GM21515 (cell line): ENCODE measurements around the gene FIBCD1.
"Not testable (repeated sequence)": the region's sequence is repeated elsewhere in the genome, so short reads cannot be mapped to it uniquely, and the experiment has no call there.

Experiments used
- ATAC-seq: cut with Tn5 transposase; IDR thresholded peaks from one replicate; pipeline ENCODE4 v1.9.1; 2021; ENCODE audit not compliant: unreplicated experiment

FIBCD1 gene

DNA sequence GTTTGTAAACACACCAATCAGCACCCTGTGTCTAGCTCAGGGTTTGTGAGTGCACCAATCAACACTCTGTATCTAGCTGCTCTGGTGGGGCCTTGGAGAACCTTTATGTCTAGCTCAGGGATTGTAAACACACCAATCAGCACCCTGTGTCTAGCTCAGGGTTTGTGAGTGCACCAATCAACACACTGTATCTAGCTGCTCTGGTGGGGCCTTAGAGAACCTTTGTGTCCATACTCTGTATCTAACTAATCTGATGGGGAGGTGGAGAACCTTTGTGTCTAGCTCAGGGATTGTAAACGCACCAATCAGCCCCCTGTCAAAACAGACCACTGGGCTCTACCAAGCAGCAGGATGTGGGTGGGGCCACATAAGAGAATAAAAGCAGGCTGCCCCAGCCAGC, 28.4 kb downstream of the FIBCD1 start:
- not testable (repeated sequence) for ATAC-seq

DNA sequence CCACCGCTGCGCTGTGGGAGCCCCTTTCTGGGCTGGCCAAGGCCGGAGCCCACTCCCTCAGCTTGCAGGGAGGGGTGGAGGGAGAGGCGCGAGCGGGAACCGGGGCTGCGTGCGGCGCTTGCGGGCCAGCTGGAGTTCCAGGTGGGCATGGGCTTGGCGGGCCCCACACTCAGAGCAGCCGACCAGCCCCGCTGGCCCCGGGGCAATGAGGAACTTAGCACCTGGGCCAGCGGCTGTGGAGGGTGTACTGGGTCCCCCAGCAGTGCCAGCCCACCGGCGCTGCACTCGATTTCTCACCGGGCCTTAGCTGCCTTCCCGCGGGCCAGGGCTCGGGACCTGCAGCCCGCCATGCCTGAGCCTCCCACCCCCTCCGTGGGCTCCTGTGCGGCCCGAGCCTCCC, 29.0 kb downstream of the FIBCD1 start:
- not testable (repeated sequence) for ATAC-seq

DNA sequence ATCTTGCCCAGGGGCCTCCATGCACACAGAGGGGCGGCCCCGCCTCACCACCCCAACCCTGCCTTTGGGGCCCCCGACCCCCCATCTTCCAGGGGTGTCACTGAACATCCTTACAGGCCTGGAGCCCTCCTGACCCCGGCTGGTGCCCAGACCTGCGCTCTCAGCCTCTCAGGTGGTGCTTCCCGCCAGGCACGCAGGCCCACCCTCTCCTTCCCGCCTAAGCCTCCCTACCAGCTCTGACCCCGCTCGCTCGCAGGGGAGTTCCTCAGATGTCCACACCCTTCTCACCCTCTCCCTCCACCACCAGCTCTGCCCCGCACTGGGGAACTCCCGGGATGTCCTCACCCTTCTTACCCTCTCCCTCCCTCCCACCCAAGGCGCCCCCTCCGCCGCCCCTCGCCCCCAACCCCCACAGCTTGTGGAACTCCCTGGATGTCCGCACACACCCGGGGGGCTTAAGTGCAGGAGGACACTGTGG, 30.1 kb downstream of the FIBCD1 start:
- no peak for ATAC-seq

DNA sequence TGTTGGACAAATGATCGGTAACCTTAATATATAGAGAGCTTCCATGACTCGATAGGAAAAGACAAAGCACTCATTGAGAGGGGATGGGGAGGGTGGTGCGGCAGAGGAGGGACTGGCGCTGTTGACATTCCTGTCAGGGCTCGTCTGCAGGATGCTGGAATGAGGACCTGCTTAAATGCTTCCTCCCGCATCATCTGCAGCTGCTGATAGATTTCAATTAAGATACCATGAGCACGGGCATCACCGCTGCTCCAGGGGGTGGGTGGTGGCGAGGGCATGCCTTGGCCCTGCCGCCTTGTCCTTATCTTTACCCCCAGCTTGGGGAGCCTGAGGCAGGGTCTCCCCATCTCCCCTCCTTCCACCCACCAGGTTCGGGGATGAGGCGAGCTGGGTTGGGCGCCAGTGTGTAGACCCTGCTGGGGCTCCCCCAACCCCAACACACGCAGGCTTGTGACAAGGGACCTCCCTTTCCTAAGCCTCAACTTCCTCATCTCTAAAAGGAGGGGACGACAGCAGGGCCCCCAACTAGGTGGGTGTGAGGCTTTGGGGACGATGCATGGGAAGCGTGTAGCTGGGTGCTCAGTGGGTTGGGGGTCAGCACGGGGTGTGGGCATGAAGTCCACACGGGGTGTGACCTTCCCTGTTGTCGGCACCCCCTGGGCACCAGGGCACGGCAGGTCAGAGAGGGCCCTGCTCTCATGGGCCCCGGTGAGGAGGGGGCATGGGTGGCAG, 30.7 kb downstream of the FIBCD1 start:
- ATAC-seq = no peak

DNA sequence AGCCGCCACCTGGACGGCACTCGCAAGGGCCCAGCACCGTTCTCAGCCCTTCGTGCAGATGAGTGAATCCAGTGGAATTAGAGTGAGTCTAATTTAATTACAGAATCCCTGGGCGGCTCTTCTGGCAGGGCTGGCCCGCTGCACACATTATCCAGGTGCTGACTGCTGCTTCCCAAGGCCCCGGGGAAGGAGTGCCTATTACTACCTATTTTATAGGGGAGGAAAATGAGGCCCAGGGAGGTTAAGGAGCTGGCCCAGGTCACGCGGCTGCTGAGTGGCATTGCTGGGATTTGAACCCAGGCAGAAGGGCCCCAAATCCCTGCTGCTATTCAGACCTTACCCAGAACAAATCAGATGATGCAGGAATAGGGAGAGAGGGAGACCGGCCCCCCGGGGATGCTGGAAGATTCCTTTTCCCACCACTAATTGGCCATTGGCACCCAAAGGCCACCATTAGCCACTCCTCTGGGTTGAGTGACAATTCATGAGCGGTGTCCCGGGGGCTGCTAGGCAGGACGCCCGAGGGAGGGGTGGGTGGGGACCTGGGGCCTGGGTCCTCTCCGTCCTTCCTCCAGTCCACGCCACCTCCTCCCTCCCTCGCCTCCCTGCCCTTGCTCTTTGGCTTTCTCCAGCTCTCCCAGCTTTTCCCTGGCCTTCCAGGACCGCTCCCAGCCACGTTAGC, 32.2 kb downstream of the FIBCD1 start:
- ATAC-seq = no peak

DNA sequence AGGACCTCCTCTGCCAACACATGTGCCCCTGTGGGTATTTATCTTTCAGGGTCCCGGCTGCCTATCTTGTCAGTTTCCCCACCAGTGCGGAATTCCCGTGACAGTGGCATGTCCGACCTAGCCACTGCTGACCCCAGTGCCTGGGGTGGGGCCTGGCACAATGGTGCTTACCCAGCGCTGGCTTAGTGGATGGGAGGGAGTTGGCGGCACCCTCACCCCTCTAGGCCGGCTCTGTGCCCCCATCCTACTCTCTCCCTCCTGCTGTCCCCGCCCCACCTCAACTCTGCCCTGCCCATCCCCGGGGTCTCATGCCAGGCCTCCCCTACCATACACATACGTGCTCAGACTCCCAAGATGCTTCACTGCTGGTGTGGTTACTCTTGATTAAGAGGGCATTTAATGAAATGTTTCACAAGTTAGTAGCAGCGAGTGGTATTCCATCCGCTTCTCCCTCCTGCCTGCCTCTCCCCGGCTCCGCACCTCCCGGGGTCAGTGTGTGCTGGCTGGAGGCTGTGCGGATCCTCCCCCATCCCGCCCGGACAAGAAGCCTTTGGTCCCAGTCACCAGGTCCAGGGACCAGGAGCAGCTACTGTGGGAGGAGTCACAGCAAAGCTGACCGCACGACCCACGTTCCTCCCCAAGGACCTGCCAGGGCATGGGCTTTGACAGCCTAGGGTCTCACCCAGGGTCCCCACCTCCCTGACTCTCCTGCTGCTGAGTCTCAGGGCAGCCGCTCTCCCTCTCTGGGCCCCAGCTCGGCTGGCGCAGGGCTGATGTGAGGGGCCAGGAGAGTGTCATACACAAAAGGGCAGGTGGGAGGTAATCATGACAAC, 32.9 kb downstream of the FIBCD1 start:
- no peak for ATAC-seq

DNA sequence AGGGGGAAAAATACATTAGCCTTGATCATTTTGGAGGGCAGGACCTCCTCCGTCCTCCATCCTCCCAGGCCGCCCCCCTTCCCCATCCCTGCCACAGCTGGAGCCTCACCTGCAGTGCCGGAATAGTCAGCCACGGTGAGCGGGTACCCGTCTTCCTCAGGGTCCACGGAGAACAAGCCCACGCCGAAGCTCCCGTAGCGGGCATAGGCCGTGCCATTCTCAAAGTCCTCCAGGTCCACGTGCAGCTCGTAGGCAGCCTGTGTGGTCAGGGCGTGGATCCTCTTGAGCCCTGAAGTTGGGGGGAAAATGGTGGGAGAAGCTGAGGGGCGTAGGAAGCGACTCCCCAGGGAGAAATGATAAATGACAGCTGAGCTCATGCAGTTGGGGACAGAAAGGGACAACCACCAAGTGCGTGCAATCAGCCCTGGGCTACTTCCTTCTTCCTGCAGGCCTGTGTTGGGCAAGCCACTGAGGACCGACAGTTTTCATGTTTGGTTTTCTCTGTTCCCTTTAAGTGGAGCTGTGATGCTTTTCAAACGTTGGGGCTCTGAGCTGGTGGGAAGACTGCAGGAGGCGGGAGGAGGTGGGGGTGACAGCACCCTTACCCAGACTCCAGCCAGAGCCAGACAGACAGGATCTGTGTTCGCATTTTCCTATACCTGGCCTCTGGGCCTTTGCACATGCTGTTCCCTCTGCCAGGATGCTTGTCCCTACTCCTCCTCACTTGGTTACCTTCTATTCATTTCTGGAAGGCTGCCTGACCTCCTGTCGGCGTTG, 33.7 kb downstream of the FIBCD1 start:
- ATAC-seq = no peak

DNA sequence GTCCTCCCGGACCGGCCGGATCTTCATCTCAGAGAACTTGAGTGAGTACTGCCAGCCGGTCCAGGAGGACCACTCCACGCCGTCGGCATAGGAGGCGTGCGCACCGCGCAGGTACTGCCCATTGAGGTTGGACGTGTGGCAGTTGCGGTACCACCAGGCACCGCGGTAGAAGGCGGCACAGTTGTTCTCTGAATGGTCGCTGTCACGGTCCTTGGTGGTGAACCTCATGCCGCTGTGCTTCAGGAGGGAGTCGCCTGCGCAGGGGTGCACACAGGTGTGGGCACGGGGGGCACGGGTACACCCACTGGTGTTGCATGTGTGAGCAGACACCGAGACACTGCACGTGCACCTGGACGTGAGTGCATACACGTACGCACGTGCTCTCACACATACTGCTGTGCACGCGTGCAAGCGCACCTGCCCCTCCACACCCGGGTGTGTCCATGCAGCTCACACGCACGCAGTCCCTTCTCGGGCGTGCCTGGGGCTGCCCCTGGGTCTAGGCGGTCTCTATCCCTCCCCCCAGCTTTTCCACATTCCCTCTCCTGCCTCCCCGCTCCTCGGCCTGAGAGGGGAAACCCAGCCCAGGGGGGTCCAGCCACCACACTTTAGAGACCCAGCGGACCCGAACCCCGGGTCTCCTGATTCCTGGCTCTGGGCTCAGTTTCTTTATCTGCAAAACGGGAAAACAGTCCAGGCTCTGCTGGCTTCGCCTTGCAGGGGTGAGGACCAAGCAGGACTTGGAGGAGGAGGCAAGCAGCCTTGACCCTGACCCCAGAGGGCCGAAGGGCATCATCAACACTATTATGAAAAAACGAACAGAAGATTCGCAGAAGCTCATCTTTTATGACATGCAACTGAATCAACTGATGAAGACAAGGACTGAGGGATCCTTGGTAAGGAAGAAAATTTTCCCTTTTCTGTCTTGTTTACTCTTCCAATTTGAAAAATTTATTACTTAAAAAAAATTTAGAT, 34.7 kb downstream of the FIBCD1 start:
- ATAC-seq = no peak

DNA sequence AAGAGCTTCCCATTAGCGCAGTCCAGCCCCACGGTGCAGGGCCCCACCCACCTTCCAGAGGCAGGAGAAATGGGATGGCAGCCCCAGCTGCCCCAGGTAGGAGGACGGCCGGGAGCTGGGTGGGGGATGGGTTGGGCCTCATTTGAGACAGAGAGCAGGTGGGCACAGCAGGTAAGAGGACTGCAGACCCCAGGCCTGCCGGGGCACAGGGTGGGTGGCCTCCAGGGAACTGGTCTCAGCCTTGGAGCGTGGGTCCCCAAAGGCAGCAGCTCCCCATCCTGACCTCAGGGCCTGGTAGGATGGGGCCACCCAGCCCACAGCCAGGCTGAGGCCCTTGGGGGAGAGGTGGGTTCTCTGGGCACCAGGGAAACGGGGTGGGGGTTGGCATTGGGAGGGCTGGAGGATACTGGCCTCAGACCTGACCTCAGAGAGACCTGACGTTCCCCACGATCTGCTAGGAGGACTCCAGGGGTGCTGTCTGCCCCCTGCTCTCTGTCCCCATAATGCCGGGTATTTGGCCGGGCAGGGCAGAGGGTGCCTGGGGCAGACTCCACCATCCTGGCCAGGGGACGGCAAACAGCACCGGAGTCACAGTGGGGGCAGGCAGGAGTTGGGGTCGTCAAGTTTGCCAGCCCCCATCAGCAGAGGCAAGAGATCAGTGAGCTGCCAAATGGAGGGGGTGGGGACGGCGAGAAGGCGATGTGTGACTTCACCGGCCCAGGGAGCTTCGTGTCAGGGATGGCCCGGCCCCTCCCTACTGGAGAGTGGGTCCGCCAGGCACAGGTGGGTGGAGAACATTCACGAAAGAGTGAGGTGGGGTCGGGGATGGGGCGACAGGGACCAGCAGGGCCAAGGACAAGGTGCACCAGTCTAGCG, 35.6 kb downstream of the FIBCD1 start:
- ATAC-seq = no peak

DNA sequence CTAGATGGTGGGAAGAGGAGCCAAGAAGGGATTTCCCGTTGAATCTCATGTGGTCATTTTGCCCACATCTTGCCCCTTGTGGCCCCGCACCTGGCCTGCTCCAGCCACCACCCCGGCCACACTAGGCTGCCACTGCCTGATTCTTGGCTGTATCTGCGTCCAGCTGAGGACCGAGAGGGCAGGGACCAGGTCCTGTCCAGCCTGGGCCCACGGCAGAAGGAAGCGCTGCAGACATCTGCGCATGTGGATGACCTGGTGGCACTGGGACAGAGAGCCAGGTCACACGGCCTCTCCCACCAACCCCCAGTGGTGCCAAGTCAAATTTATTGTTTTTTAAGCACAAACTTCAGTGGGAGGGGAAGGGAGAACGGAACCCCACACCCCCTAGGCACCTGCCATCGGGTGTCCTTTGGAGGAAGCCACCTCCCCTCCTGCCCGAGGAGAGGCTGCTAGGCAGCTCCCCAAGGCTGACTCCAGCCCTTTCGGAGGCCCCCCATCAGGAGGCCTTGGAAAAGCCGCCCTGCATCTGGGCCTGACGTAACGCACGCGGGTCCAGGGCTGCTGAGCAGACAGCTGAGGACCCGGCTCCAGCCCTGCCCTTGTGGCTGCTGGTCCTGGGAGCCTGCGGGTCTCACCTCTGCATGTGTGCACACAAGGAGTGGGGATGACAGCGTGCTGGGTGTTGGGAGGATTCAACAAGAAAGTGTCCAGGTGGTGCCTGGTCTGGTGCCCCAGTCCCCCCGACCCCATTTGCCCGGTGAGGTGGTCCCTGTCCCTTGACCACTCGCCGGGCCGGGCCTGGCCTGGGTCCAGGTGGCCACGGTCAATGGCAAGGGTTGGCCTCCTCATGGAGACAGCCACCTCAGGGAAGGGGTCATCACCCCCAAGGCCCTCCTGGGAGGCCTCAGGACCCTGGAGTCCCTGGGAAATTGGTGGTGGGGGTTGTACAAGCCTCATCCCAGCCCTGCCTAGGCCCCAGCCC, 36.6 kb downstream of the FIBCD1 start:
- no peak for ATAC-seq

DNA sequence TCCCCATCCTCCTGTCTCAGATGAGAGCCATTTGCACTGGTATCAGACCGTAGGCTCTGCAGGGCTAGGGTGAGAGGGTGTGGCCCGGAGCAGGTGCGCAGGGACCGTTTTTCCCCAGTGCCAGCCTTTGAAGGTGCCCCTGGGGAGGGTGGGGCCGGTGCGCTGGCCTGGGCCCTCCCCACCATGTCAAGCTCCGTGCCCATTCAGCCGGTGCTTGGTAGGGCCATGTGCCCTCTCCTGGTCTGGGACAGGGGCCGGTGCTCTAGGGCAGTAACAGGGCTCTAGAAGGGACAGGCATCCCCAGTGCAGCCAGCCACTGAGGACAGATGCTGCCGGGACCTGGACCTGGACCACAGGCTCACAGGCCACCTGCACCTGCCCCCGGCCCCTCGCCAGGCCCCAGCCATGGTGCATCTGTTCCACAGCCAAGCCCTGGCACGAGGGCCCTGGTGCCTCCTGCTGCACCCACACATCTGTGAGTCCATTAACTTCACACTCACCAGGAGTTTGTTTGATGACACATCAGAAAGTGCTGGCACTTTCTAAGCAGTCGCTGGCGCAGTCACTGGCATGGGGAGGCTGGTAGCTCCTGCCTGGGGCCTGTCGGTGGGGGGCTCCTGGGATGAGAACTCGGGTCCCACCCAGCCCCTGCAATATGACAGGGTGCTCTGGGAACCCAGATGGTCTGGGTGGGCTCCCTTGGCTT, 37.4 kb downstream of the FIBCD1 start:
- ATAC-seq = no peak

DNA sequence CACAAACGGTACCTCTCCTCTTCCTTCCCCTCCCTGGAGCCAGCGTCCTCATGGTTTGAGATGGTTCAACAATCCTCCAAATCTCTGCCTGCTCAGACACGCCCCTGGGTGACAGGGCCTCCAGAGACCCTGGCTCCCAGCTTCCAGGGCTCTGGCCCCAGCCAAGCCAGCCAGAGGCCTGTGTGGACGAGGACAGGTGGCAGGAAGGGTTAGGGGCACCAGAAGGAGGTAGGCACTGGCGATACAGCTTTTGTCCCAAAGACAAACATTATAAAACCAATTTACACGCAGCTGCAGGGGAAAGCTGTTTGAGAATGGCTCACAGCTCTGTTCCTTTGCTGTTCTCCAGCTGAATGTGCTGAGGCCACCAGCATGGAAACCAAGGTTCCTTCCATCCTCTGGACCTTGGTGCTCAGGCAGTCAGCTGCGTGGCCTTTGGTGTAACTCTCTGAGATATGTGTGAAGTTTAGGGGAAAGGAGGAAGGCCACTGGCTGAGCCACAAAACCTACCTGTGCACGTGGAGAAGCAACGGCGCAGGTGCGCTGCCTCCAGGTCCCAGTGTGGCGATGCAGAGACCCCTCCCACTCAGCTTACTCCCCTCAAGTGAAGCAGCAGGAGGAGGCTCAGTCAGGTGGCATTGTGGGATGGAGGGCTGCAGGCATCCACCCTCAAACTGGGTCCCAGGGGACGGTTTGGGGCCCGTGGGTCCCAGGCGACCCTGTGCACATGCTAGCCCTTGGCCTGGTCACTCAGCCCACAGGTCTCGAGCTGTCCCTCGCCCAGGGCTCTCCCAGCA, 38.1 kb downstream of the FIBCD1 start:
- ATAC-seq = no peak

DNA sequence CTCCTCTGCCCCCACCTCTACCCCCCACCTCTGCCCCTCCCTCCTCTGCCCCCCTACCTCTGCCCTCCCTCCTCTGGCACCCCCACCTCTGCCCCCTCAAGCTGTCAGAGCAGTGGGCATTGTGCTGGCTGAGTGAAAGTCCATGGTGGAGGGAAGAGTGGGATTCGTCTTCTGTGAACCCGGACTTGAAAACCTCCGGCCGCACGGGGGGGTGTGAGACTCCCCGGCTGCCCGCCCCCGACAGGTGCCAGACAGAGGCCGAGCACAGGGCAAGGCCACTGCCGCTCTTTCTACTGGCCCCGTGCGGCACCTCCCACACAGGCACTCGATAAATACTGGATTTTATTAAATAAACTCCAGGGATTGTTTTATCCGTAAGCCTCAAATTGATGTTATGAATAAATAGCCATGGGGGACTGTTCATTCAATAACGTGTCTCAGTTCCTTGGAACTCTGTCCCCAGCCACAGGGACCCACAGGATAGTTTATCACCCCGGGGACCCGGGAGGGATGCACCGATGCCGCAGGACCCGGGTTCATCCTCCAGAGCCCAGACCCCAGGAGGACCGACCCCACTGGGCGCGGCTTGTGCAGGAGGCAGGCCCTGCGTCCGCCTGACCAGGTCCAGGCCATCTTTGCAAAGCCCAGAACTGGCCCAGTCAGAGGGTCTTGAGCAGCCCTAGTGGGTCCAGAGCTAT, 39.8 kb downstream of the FIBCD1 start:
- ATAC-seq = no peak

DNA sequence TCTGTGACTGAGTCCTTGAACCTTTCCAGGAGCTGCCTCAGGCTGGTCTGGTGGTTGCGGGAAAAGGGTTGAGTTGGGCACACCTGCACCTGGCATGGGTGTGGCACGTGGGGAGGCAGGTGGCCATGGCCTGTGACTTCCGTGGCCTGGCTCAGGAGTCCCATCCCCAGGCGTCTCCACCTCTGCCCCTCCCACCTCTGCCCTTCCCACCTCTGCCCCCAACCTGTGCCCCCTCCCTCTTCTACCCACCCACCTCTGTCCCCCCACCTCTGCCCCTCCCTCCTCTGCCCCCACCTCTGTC, 40.5 kb downstream of the FIBCD1 start:
- ATAC-seq = no peak

DNA sequence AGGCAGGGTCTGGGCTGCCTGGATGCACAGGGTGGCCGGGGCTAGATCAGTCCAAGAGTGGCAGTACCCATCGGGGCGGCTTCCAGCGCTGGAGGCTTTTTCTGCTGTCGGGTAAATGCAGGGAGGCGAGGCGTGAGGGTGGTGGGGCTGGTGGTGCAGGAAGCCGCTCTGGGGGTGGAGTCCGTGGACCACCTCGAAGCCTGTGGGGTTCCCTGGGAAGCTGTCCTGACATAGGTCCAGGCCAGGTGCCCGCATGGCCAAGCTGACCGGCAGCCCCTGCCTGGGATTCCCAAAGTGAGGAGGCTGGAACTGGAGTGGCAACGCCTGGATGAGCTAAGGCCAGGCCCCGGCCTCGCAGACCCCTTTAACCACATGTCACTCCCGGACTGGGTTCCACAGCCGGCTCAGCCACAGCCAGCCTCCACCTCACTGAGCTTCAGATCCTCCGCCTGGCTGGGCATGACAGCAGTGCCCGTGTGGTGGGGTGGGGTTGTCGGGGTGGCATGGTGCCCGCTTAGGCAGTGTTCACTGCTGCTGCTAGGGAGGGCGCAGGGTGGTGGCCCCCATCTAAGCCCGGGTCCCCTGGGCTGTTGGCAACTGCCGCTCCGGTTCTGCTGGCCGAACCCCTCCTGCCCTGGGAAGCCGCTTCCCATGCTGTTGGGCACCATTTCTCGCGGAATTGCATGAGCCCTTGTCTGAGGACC, 41.0 kb downstream of the FIBCD1 start:
- no peak for ATAC-seq
